HCT116 (cell line): Measurements from ENCODE around the gene ACACB.

Experiments
- ATF3 ChIP-seq: IDR thresholded peaks from 2 replicates; pipeline ENCODE4 v1.6.1; 2012
- CBX3 ChIP-seq: IDR thresholded peaks from 2 replicates; pipeline ENCODE4 v1.6.1; 2012; ENCODE audit warnings: low read depth
- CEBPB ChIP-seq: IDR thresholded peaks from 2 replicates; pipeline ENCODE4 v1.6.1; 2012; ENCODE audit warnings: low read depth
- CTCF ChIP-seq, 3 experiments: fragments of 200-600 bp in 1 of 3; sonication (generic) in 1 of 3; IDR thresholded peaks in 2 of 3; conservative IDR thresholded peaks in 1 of 3; 2 replicates each; pipeline ENCODE4 v1.5.1; 2012 to 2017; ENCODE audit warnings: low read depth in 2 of 3, low read length in 2 of 3, antibody characterized with exemption in 1 of 3, borderline replicate concordance in 1 of 3, control low read depth in 1 of 3, mild to moderate bottlenecking in 1 of 3, mixed read lengths in 1 of 3, mixed run types in 1 of 3, moderate library complexity in 1 of 3; ENCODE audit not compliant: insufficient read depth in 1 of 3
- ELF1 ChIP-seq: IDR thresholded peaks from 2 replicates; pipeline ENCODE4 v1.6.1; 2012; ENCODE audit warnings: low read depth, borderline replicate concordance
- EZH2 ChIP-seq: fragments of 200-600 bp; sonication (generic); IDR thresholded peaks from 2 replicates; pipeline ENCODE4 v1.6.1; 2017; ENCODE audit warnings: antibody characterized with exemption, mixed run types
- EZH2phosphoT487 ChIP-seq: fragments of 200-600 bp; IDR thresholded peaks from 2 replicates; pipeline ENCODE4 v1.6.1; 2018; ENCODE audit warnings: antibody characterized with exemption, borderline replicate concordance
- FOSL1 ChIP-seq: IDR thresholded peaks from 2 replicates; pipeline ENCODE4 v1.6.1; 2012; ENCODE audit warnings: low read depth
- JUND ChIP-seq: IDR thresholded peaks from 2 replicates; pipeline ENCODE4 v1.6.1; 2012
- POLR2A ChIP-seq: IDR thresholded peaks from 2 replicates; pipeline ENCODE4 v1.7.0; 2011; ENCODE audit warnings: borderline replicate concordance; ENCODE audit not compliant: insufficient read depth, insufficient read length; ENCODE audit errors: extremely low read depth
- POLR2AphosphoS5 ChIP-seq: IDR thresholded peaks from 2 replicates; pipeline ENCODE4 v1.6.1; 2011; ENCODE audit warnings: mild to moderate bottlenecking, low read depth, low read length, moderate library complexity
- RAD21 ChIP-seq: IDR thresholded peaks from 2 replicates; pipeline ENCODE4 v1.6.1; 2012; ENCODE audit warnings: low read depth, mild to moderate bottlenecking
- SIN3A ChIP-seq: IDR thresholded peaks from 2 replicates; pipeline ENCODE4 v1.6.1; 2012; ENCODE audit warnings: low read depth
- TF ChIP-seq, protein P1 (sequence below): IDR thresholded peaks from 2 replicates; pipeline ENCODE4 v1.6.1; 2012; ENCODE audit warnings: low read depth

DNA sequence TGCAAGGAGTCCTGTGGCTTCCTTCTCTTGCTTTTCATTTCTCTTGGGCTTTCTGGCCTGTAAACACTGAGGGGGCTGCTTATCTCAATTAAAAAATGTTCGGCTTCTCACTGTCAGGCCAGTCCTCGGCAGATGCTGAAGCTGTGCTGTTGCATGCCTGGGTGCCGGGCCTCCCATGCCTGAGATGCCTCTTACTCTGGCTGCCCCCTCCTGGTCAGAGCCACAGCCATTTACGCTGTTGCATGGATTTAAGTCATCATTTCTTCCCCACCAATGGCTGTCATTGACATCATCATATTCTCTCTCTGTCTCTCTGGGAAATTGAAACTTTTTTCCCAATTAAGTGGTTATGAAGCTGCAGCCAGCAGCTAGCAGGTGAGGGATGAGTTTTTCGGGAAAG, 139.0 kb downstream of the ACACB start:
- TF ChIP-seq, protein P1, sequence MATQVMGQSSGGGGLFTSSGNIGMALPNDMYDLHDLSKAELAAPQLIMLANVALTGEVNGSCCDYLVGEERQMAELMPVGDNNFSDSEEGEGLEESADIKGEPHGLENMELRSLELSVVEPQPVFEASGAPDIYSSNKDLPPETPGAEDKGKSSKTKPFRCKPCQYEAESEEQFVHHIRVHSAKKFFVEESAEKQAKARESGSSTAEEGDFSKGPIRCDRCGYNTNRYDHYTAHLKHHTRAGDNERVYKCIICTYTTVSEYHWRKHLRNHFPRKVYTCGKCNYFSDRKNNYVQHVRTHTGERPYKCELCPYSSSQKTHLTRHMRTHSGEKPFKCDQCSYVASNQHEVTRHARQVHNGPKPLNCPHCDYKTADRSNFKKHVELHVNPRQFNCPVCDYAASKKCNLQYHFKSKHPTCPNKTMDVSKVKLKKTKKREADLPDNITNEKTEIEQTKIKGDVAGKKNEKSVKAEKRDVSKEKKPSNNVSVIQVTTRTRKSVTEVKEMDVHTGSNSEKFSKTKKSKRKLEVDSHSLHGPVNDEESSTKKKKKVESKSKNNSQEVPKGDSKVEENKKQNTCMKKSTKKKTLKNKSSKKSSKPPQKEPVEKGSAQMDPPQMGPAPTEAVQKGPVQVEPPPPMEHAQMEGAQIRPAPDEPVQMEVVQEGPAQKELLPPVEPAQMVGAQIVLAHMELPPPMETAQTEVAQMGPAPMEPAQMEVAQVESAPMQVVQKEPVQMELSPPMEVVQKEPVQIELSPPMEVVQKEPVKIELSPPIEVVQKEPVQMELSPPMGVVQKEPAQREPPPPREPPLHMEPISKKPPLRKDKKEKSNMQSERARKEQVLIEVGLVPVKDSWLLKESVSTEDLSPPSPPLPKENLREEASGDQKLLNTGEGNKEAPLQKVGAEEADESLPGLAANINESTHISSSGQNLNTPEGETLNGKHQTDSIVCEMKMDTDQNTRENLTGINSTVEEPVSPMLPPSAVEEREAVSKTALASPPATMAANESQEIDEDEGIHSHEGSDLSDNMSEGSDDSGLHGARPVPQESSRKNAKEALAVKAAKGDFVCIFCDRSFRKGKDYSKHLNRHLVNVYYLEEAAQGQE = no peak
- TF ChIP-seq POLR2AphosphoS5 (no peak), POLR2A (no peak), CTCF (IDR thresholded peaks at IDR 0.05 in 2 of 3, conservative IDR thresholded peaks at IDR 0.05 in 1 of 3; ENCODE audit: borderline replicate concordance in 1 of 3, insufficient read depth in 1 of 3, low read depth in 2 of 3, low read length in 2 of 3) (peak in 2 of 3 experiments; percentile 9 to 23; a peak in 1 of 6 replicates), FOSL1 (no peak), EZH2 (no peak), CBX3 (no peak), ELF1 (no peak), SIN3A (no peak), ATF3 (no peak), CEBPB (no peak), JUND (no peak), EZH2phosphoT487 (no peak), RAD21 (peak; percentile 52)
